HCT116 (cell line): ENCODE data around the gene RAG1. TPM values are rescaled to one million over a fixed set of nuclear protein-coding genes. Genes with fewer than 3 reads are reported as not detected.

Experiments
- ATAC-seq: fragments of 200-7000 bp; cut with Tn5 transposase; 2 replicates; pipeline ENCODE4 v1.9.1; 2020; ENCODE audit warnings: mild to moderate bottlenecking, moderate library complexity
- BruUV-seq: library from RNA; stranded (reverse); fragments of 400-500 nt; replicated peaks from 2 replicates; lab custom pipeline; 2021; lab: Mats Ljungman, UMichigan
- CTCF ChIA-PET: fragments of 300-600 bp; sonication (Branson Sonifier 250); formaldehyde crosslinking; loops from one replicate; lab custom pipeline; 2021; ENCODE audit warnings: antibody characterized with exemption; lab: Charles Lee
- POLR2A ChIA-PET: fragments of 300-600, 350-600 bp; sonication (Branson Sonifier 250); formaldehyde crosslinking; loops from one replicate; lab custom pipeline; 2021; ENCODE audit warnings: antibody characterized with exemption; lab: Charles Lee
- RAD21 ChIA-PET, 2 experiments: fragments of 300-600 bp; sonication (Branson Sonifier 250); formaldehyde crosslinking; loops; one replicate each; lab custom pipeline; 2023; ENCODE audit warnings: low total read pairs in 2 of 2; ENCODE audit not compliant: uncharacterized antibody in 2 of 2, unreplicated experiment in 2 of 2, low non-redundant PET in 1 of 2; lab: Charles Lee
- DNase-seq: peaks from one replicate; pipeline ENCODE4 v3.0.0-alpha.2; 2010; ENCODE audit warnings: low read depth, low spot score
- H2AFZ ChIP-seq: fragments of 200-600 bp; shearing (Covaris generic), sonication (generic); 2 replicates; pipeline ENCODE4 v1.6.1; 2017; ENCODE audit warnings: low read depth, mixed run types, mixed read lengths, antibody characterized with exemption, low read length; ENCODE audit not compliant: poor library complexity, severe bottlenecking
- H3K27ac ChIP-seq: 2 replicates; pipeline ENCODE4 v1.5.1; 2012; ENCODE audit warnings: low read depth, low read length
- H3K27me3 ChIP-seq: fragments of 200-600 bp; sonication (generic); 2 replicates; pipeline ENCODE4 v1.6.1; 2016; ENCODE audit warnings: mixed run types, low read length, mixed read lengths; ENCODE audit not compliant: insufficient read depth
- H3K36me3 ChIP-seq, 2 experiments: fragments of 200-500 bp in 1 of 2; fragments of 200-600 bp in 1 of 2; sonication (Bioruptor generic) in 1 of 2; sonication (generic) in 1 of 2; 2 replicates each; pipeline versions ENCODE4 v1.5.1 to v1.6.1; 2014 to 2016; ENCODE audit warnings: low read length in 2 of 2, inconsistent platforms in 1 of 2, mixed read lengths in 1 of 2, mixed run types in 1 of 2; ENCODE audit not compliant: insufficient read depth in 2 of 2, control insufficient read depth in 1 of 2
- H3K4me1 ChIP-seq, 2 experiments: fragments of 200-600 bp in 1 of 2; sonication (generic) in 1 of 2; 2 replicates each; pipeline versions ENCODE4 v1.5.1 to v1.6.1; 2012 to 2017; ENCODE audit warnings: low read length in 2 of 2, inconsistent platforms in 1 of 2, mild to moderate bottlenecking in 1 of 2, mixed read lengths in 1 of 2, mixed run types in 1 of 2, moderate library complexity in 1 of 2; ENCODE audit not compliant: insufficient read depth in 2 of 2, control insufficient read depth in 1 of 2
- H3K4me2 ChIP-seq: fragments of 200-600 bp; sonication (generic); 2 replicates; pipeline ENCODE4 v1.6.1; 2017; ENCODE audit warnings: mixed run types, low read length, mixed read lengths
- H3K4me3 ChIP-seq, 2 experiments: fragments of 200-600 bp in 1 of 2; sonication (generic) in 1 of 2; replicated peaks in 1 of 2; 2 replicates each; pipeline ENCODE4 v1.5.1; 2011 to 2016; ENCODE audit warnings: low read length in 2 of 2, control low read depth in 1 of 2, low read depth in 1 of 2, mild to moderate bottlenecking in 1 of 2, mixed read lengths in 1 of 2, mixed run types in 1 of 2
- H3K79me2 ChIP-seq: fragments of 200-600 bp; sonication (generic); 2 replicates; pipeline ENCODE4 v1.6.1; 2017; ENCODE audit warnings: mild to moderate bottlenecking, mixed run types, low read length, moderate library complexity, mixed read lengths; ENCODE audit not compliant: insufficient read depth
- H3K9ac ChIP-seq: fragments of 200-600 bp; sonication (generic); 2 replicates; pipeline ENCODE4 v1.6.1; 2016; ENCODE audit warnings: low read length, mixed read lengths
- H3K9me2 ChIP-seq: fragments of 200-600 bp; sonication (generic), shearing (Covaris generic); 2 replicates; pipeline ENCODE4 v1.6.1; 2017; ENCODE audit warnings: mixed run types, mild to moderate bottlenecking, moderate library complexity; ENCODE audit not compliant: insufficient read depth
- H3K9me3 ChIP-seq, 2 experiments: fragments of 200-500 bp in 1 of 2; fragments of 200-600 bp in 1 of 2; sonication (Bioruptor generic) in 1 of 2; sonication (generic) in 1 of 2; 2 replicates each; pipeline ENCODE4 v1.6.1; 2014 to 2017; ENCODE audit warnings: low read length in 2 of 2, mixed read lengths in 2 of 2, inconsistent platforms in 1 of 2, low read depth in 1 of 2, mild to moderate bottlenecking in 1 of 2, mixed run types in 1 of 2, moderate library complexity in 1 of 2; ENCODE audit not compliant: control insufficient read depth in 1 of 2, insufficient read depth in 1 of 2
- H4K20me1 ChIP-seq: fragments of 200-600 bp; sonication (generic), shearing (Covaris generic); 2 replicates; pipeline ENCODE4 v1.6.1; 2017; ENCODE audit warnings: mixed run types, mild to moderate bottlenecking, moderate library complexity; ENCODE audit not compliant: insufficient read depth
- CEBPB ChIP-seq: IDR thresholded peaks from 2 replicates; pipeline ENCODE4 v1.6.1; 2012; ENCODE audit warnings: low read depth
- EGR1 ChIP-seq: IDR thresholded peaks from 2 replicates; pipeline ENCODE4 v1.6.1; 2012; ENCODE audit warnings: low read depth
- ELF1 ChIP-seq: IDR thresholded peaks from 2 replicates; pipeline ENCODE4 v1.6.1; 2012; ENCODE audit warnings: low read depth, borderline replicate concordance
- EZH2phosphoT487 ChIP-seq: fragments of 200-600 bp; IDR thresholded peaks from 2 replicates; pipeline ENCODE4 v1.6.1; 2018; ENCODE audit warnings: antibody characterized with exemption, borderline replicate concordance
- FOSL1 ChIP-seq: IDR thresholded peaks from 2 replicates; pipeline ENCODE4 v1.6.1; 2012; ENCODE audit warnings: low read depth
- POLR2A ChIP-seq: IDR thresholded peaks from 2 replicates; pipeline ENCODE4 v1.7.0; 2011; ENCODE audit warnings: borderline replicate concordance; ENCODE audit not compliant: insufficient read depth, insufficient read length; ENCODE audit errors: extremely low read depth
- RAD21 ChIP-seq: IDR thresholded peaks from 2 replicates; pipeline ENCODE4 v1.6.1; 2012; ENCODE audit warnings: low read depth, mild to moderate bottlenecking
- REST ChIP-seq: IDR thresholded peaks from 2 replicates; pipeline ENCODE4 v1.6.1; 2012; ENCODE audit warnings: low read depth
- SIN3A ChIP-seq: IDR thresholded peaks from 2 replicates; pipeline ENCODE4 v1.6.1; 2012; ENCODE audit warnings: low read depth
- SRF ChIP-seq: IDR thresholded peaks from 2 replicates; pipeline ENCODE4 v1.6.1; 2012; ENCODE audit warnings: low read depth
- TCF7L2 ChIP-seq: IDR thresholded peaks from 2 replicates; pipeline ENCODE4 v1.7.0; 2011; ENCODE audit warnings: borderline replicate concordance, inconsistent platforms; ENCODE audit not compliant: insufficient read depth, insufficient read length; ENCODE audit errors: extremely low read depth
- ZBTB33 ChIP-seq: IDR thresholded peaks from 2 replicates; pipeline ENCODE4 v1.6.1; 2011; ENCODE audit warnings: mild to moderate bottlenecking, low read length, moderate library complexity; ENCODE audit not compliant: insufficient replicate concordance; ENCODE audit errors: extremely low read depth
- ZFX ChIP-seq: fragments of 450-650 bp; IDR thresholded peaks from 2 replicates; pipeline ENCODE4 v1.6.1; 2017
- intact Hi-C: fragments of 100-400 bp; cut with micrococcal nuclease; formaldehyde crosslinking; loops from 2 replicates; pipeline ENCODE4 v1.10.0; 2022
- total RNA-seq: library from RNA; stranded (reverse); gene quantifications from one replicate; pipeline ENCODE4 v1.2.1, GENCODE V29; 2021; ENCODE audit not compliant: unreplicated experiment

RAG1 gene
- total RNA-seq, 1 experiment from 2014 or later = 0.54 TPM

GRCh38 chr11:36557991-36558390 is 9.8 kb upstream of the RAG1 start:
- DNase-seq = no peak
- peaks cover 18% of the 10 kb centered on the region; the same call in 1 of the 2 replicates for H3K27me3 ChIP-seq
- POLR2A ChIA-PET = no interaction called here
- H3K9me3 ChIP-seq = no peaks in the 10 kb centered on the region
- H3K79me2 ChIP-seq = no peaks in the 10 kb centered on the region
- no peaks in the 10 kb centered on the region for H3K4me1 ChIP-seq
- no TSS peak for BruUV-seq
- no peaks in the 10 kb centered on the region for H3K9me2 ChIP-seq
- H3K4me2 ChIP-seq = no peak overlapping the region
- H2AFZ ChIP-seq = no peak overlapping the region
- H4K20me1 ChIP-seq = no peaks in the 10 kb centered on the region
- TF ChIP-seq ELF1 (no peak), TCF7L2 (no peak)
- ATAC-seq = no peak
- RAD21 ChIA-PET = no interaction called here
- no peaks in the 10 kb centered on the region for H3K36me3 ChIP-seq
- no peak overlapping the region for H3K4me3 ChIP-seq
- intact Hi-C loops = no loop called here
- CTCF ChIA-PET = no interaction called here
- H3K27ac ChIP-seq = no peak overlapping the region
- no peak overlapping the region for H3K9ac ChIP-seq

GRCh38 chr11:36558571-36559413 is 9.0 kb upstream of the RAG1 start:
- Histone ChIP-seq H3K4me1 (no peaks in the 10 kb centered on the region), H3K4me2 (no peak overlapping the region), H3K9ac (no peak overlapping the region), H3K9me3 (no peaks in the 10 kb centered on the region), H3K36me3 (no peaks in the 10 kb centered on the region), H3K27ac (no peak overlapping the region), H4K20me1 (no peaks in the 10 kb centered on the region), H3K9me2 (no peaks in the 10 kb centered on the region), H3K27me3 (peaks cover 23% of the 10 kb centered on the region; the same call in 1 of the 2 replicates), H2AFZ (no peak overlapping the region), H3K4me3 (no peak overlapping the region), H3K79me2 (no peaks in the 10 kb centered on the region)
- DNase-seq (no peak), ATAC-seq (no peak)
- CTCF ChIA-PET = interaction anchor here (2.0 kb wide), 1 partner anchor 188 kb away, joined by 6 read pairs; no protein-coding TSS in a partner anchor
- RAD21 ChIA-PET = no interaction called here
- POLR2A ChIA-PET = no interaction called here
- BruUV-seq = no TSS peak
- intact Hi-C loops = no loop called here
- TF ChIP-seq FOSL1 (no peak), ZFX (no peak), CEBPB (no peak), ZBTB33 (no peak), ELF1 (no peak), RAD21 (no peak), SIN3A (no peak), EZH2phosphoT487 (no peak), REST (no peak), SRF (no peak), EGR1 (no peak), POLR2A (no peak), TCF7L2 (no peak)
